B cell (primary cell): ENCODE data around the gene CAMTA1. TPM values are rescaled to one million over a fixed set of nuclear protein-coding genes. Genes with fewer than 3 reads are reported as not detected.

Experiments used
- ATAC-seq: fragments of 200-7000 bp; cut with Tn5 transposase; one replicate; pipeline ENCODE4 v1.10.0; 2021; ENCODE audit warnings: low read depth, mild to moderate bottlenecking, moderate number of reproducible peaks, moderate library complexity
- CTCF ChIA-PET: fragments of 350-600 bp; sonication (Branson Sonifier 250); formaldehyde crosslinking; loops from one replicate; lab custom pipeline; 2021; ENCODE audit warnings: antibody characterized with exemption, inconsistent platforms; lab: Charles Lee
- POLR2A ChIA-PET: fragments of 350-600 bp; sonication (Branson Sonifier 250); formaldehyde crosslinking; loops from one replicate; lab custom pipeline; 2021; ENCODE audit warnings: antibody characterized with exemption; lab: Charles Lee
- DNase-seq: peaks from one replicate; pipeline ENCODE4 v3.0.0; 2013
- H2AFZ ChIP-seq: 2 replicates; pipeline ENCODE4 v1.6.1; 2012; ENCODE audit warnings: mild to moderate bottlenecking, low read depth, low read length; ENCODE audit not compliant: insufficient read depth, poor library complexity, severe bottlenecking
- H3K27ac ChIP-seq, 2 donors: 1 replicate in 1 of 2; 2 replicates in 1 of 2; pipeline ENCODE4 v1.5.1; 2012 to 2013; ENCODE audit warnings: low read length in 2 of 2, mild to moderate bottlenecking in 2 of 2, moderate library complexity in 1 of 2
- H3K27me3 ChIP-seq, 4 experiments: fragments of 200-600 bp in 1 of 4; sonication (generic) in 1 of 4; replicated peaks in 1 of 4; 1 replicate in 2 of 4; 2 replicates in 2 of 4; pipeline versions ENCODE4 v1.6.1 to v1.7.0; 2013 to 2016; ENCODE audit warnings: low read length in 3 of 4, mild to moderate bottlenecking in 2 of 4, mixed read lengths in 1 of 4, moderate library complexity in 1 of 4; ENCODE audit not compliant: insufficient read depth in 4 of 4, control insufficient read depth in 3 of 4; ENCODE audit errors: control extremely low read depth in 1 of 4
- H3K36me3 ChIP-seq, 2 experiments: replicated peaks in 1 of 2; 1 replicate in 1 of 2; 2 replicates in 1 of 2; pipeline versions ENCODE4 v1.6.1 to v1.7.1; 2013; ENCODE audit warnings: low read length in 1 of 2; ENCODE audit not compliant: insufficient read depth in 2 of 2, control insufficient read depth in 1 of 2; ENCODE audit errors: control extremely low read depth in 1 of 2, extremely low read depth in 1 of 2
- H3K4me1 ChIP-seq, 2 donors: fragments of 200-600 bp in 1 of 2; sonication (generic) in 1 of 2; 1 replicate in 1 of 2; 2 replicates in 1 of 2; pipeline versions ENCODE4 v1.5.1 to v1.6.1; 2013 to 2017; ENCODE audit warnings: low read length in 2 of 2; ENCODE audit not compliant: control insufficient read depth in 2 of 2, insufficient read depth in 2 of 2
- H3K4me2 ChIP-seq: replicated peaks from 2 replicates; pipeline ENCODE3; 2012; ENCODE audit warnings: mild to moderate bottlenecking, low read depth, low read length; ENCODE audit not compliant: poor library complexity, severe bottlenecking
- H3K4me3 ChIP-seq, 5 experiments: fragments of 200-600 bp in 1 of 5; sonication (generic) in 1 of 5; 1 replicate in 3 of 5; 2 replicates in 2 of 5; pipeline versions ENCODE4 v1.5.1 to v1.7.0; 2011 to 2016; ENCODE audit warnings: low read length in 4 of 5, mild to moderate bottlenecking in 4 of 5, low read depth in 2 of 5, control low read depth in 1 of 5, moderate library complexity in 1 of 5; ENCODE audit not compliant: insufficient read depth in 1 of 5; ENCODE audit errors: control extremely low read depth in 1 of 5, extremely low read depth in 1 of 5
- H3K79me2 ChIP-seq: fragments of 200-600 bp; sonication (generic); one replicate; pipeline ENCODE4 v1.6.0; 2016; ENCODE audit warnings: low read length; ENCODE audit not compliant: control insufficient read depth, insufficient read depth
- H3K9ac ChIP-seq: fragments of 200-600 bp; sonication (generic); 2 replicates; pipeline ENCODE4 v1.6.1; 2017; ENCODE audit warnings: mild to moderate bottlenecking, low read length, moderate library complexity
- H3K9me3 ChIP-seq, 3 donors: one replicate each; pipeline versions ENCODE4 v1.6.1 to v1.7.1; 2013; ENCODE audit warnings: low read length in 2 of 3; ENCODE audit not compliant: control insufficient read depth in 2 of 3, insufficient read depth in 1 of 3; ENCODE audit errors: control extremely low read depth in 1 of 3
- H4K20me1 ChIP-seq: 2 replicates; pipeline ENCODE4 v1.6.0; 2012; ENCODE audit warnings: mild to moderate bottlenecking, low read length; ENCODE audit not compliant: insufficient read depth, control insufficient read depth, poor library complexity, severe bottlenecking
- H3K27ac Mint-ChIP-seq: one replicate; pipeline ENCODE4 v1.8.0; 2021; ENCODE audit warnings: mixed read lengths
- H3K27me3 Mint-ChIP-seq: one replicate; pipeline ENCODE4 v1.8.0; 2021; ENCODE audit warnings: mixed read lengths
- H3K4me1 Mint-ChIP-seq: one replicate; pipeline ENCODE4 v1.8.0; 2021; ENCODE audit warnings: mixed read lengths
- H3K4me3 Mint-ChIP-seq: one replicate; pipeline ENCODE4 v1.8.0; 2021; ENCODE audit warnings: mixed read lengths
- H3K9me3 Mint-ChIP-seq: one replicate; pipeline ENCODE4 v1.8.0; 2022; ENCODE audit warnings: mixed read lengths; ENCODE audit not compliant: insufficient read depth
- EZH2 ChIP-seq: IDR thresholded peaks from 2 replicates; pipeline ENCODE4 v1.6.1; 2012; ENCODE audit warnings: borderline replicate concordance, low read depth, mild to moderate bottlenecking, moderate library complexity, low read length; ENCODE audit not compliant: insufficient read depth, poor library complexity, severe bottlenecking
- WGBS: methylation state at CpG from one replicate; pipeline ENCODE4 v1.1.5; 2013; ENCODE audit warnings: missing lambda C conversion rate; ENCODE audit not compliant: insufficient coverage; 5-methylcytosine and 5-hydroxymethylcytosine counted together
- intact Hi-C: fragments of 100-400 bp; cut with micrococcal nuclease; formaldehyde crosslinking; loops from one replicate; pipeline ENCODE4 v1.10.0; 2022
- polyA plus RNA-seq: library from polyadenylated mRNA; depleted of rRNA; stranded (reverse); fragments of >200 nt; gene quantifications from 2 replicates; pipeline ENCODE4 v1.2.3, GENCODE V29; 2012
- total RNA-seq, 2 donors: library from RNA; stranded (reverse); fragments of 120-200 nt in 1 of 2; gene quantifications; 1 replicate in 1 of 2; 2 replicates in 1 of 2; pipeline versions ENCODE4 v1.2.3 to v1.2.4, GENCODE V29; 2013 to 2022
- TF ChIP-seq, protein P1 (sequence below): fragments of 200-600 bp; IDR thresholded peaks from one replicate; pipeline ENCODE4 v1.8.0; 2022; ENCODE audit warnings: antibody characterized with exemption, mild to moderate bottlenecking

CAMTA1 gene
- total and polyA plus RNA-seq, 2 donors (not counting 1 experiment from before 2014, with no cell fraction given) = 42.2 to 45.7 TPM

GRCh38 chr1:7438396-7438785, 653.1 kb downstream of the CAMTA1 start:
- no peaks in the 10 kb centered on the region for H3K4me1 ChIP-seq
- DNase-seq = no peak
- WGBS = 69% methylated on average over 6 of the region's 7 CpGs
- H3K27me3 Mint-ChIP-seq = peaks cover 3% of the 10 kb centered on the region
- CTCF ChIA-PET = no interaction called here
- H3K9me3 Mint-ChIP-seq = peaks cover 4% of the 10 kb centered on the region
- no peak for TF ChIP-seq EZH2
- TF ChIP-seq, protein P1, sequence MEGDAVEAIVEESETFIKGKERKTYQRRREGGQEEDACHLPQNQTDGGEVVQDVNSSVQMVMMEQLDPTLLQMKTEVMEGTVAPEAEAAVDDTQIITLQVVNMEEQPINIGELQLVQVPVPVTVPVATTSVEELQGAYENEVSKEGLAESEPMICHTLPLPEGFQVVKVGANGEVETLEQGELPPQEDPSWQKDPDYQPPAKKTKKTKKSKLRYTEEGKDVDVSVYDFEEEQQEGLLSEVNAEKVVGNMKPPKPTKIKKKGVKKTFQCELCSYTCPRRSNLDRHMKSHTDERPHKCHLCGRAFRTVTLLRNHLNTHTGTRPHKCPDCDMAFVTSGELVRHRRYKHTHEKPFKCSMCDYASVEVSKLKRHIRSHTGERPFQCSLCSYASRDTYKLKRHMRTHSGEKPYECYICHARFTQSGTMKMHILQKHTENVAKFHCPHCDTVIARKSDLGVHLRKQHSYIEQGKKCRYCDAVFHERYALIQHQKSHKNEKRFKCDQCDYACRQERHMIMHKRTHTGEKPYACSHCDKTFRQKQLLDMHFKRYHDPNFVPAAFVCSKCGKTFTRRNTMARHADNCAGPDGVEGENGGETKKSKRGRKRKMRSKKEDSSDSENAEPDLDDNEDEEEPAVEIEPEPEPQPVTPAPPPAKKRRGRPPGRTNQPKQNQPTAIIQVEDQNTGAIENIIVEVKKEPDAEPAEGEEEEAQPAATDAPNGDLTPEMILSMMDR = no peak
- H3K4me2 ChIP-seq = no peak overlapping the region
- H3K4me3 Mint-ChIP-seq = no peak overlapping the region
- H3K27ac ChIP-seq = no peak overlapping the region
- no peak overlapping the region for H3K9ac ChIP-seq
- H3K27ac Mint-ChIP-seq = no peak overlapping the region
- no peak for ATAC-seq
- H3K27me3 ChIP-seq = no peaks in the 10 kb centered on the region
- H4K20me1 ChIP-seq = no peaks in the 10 kb centered on the region
- H3K4me1 Mint-ChIP-seq = no peaks in the 10 kb centered on the region
- intact Hi-C loops = no loop called here
- H3K4me3 ChIP-seq = no peak overlapping the region
- no peaks in the 10 kb centered on the region for H3K36me3 ChIP-seq
- POLR2A ChIA-PET = no interaction called here
- H3K79me2 ChIP-seq = no peaks in the 10 kb centered on the region
- H2AFZ ChIP-seq = no peak overlapping the region
- H3K9me3 ChIP-seq = peaks cover 0 to 15% (median 0%) of the 10 kb centered on the region in 3 donors

DNA sequence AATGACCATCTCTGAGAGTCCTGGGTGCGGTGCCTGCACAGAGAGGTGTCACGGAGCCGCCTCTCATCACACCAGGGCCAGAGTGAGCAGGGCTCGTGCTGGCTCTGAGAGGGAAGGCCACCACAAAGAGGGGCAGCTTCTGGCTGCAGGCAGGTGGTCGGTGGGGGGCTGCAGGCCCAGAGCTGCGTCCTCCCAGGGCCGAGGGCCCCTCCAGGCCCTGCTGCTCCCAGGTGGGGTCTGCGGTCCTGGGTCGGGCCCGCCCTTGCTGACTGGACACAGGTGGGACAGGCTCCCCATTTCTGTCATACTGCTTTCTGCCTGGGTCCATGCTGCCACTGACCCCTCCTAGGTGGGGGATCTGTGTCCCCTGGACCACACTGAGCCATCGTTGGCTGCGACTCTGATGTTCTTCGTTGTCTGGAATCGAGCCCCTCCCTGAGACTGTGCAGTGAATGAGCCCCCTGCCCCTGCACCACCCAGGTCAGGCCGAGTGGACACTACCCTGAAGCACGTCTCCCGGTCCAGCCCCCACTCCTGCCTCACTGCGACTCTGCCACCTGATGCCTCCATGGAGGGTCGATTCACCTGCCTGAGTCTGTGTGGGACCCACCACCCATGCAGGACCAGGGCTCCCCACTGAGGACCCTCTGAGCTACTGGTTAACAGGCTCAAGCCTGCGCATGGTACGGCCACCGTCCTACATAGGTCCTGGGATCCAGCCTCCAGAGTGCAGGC, 653.8 kb downstream of the CAMTA1 start:
- H3K27ac Mint-ChIP-seq = no peak overlapping the region
- WGBS = 90% methylated on average over 22 of the region's 22 CpGs
- ChIA-PET POLR2A (no interaction called here), CTCF (no interaction called here)
- H3K27me3 Mint-ChIP-seq = peaks cover 2% of the 10 kb centered on the region
- ATAC-seq (no peak), DNase-seq (no peak)
- no peak overlapping the region for H3K9ac ChIP-seq
- H3K4me1 Mint-ChIP-seq = no peaks in the 10 kb centered on the region
- no peaks in the 10 kb centered on the region for H3K27me3 ChIP-seq
- H3K4me3 ChIP-seq = no peak overlapping the region
- no peak overlapping the region for H3K4me3 Mint-ChIP-seq
- peaks cover 0 to 8% (median 0%) of the 10 kb centered on the region in 3 donors for H3K9me3 ChIP-seq
- H3K4me1 ChIP-seq = no peaks in the 10 kb centered on the region
- no peaks in the 10 kb centered on the region for H3K36me3 ChIP-seq
- H3K9me3 Mint-ChIP-seq = peaks cover 4% of the 10 kb centered on the region
- H4K20me1 ChIP-seq = no peaks in the 10 kb centered on the region
- TF ChIP-seq, protein P1 = no peak
- no peak for TF ChIP-seq EZH2
- no peaks in the 10 kb centered on the region for H3K79me2 ChIP-seq
- H2AFZ ChIP-seq = no peak overlapping the region
- H3K4me2 ChIP-seq = no peak overlapping the region
- H3K27ac ChIP-seq = no peak overlapping the region
- intact Hi-C loops = no loop called here
